Suprapubic skin (tissue), 4 donors: ENCODE measurements around the gene USP10.

Experiments used
- EP300 ChIP-seq: sonication (generic); formaldehyde crosslinking; IDR thresholded peaks from one replicate; pipeline ENCODE4 v1.6.1; 2017; ENCODE audit warnings: antibody characterized with exemption
- POLR2A ChIP-seq, 2 donors: fragments of 450-650 bp; IDR thresholded peaks; one replicate each; pipeline ENCODE4 v1.6.1; 2017; ENCODE audit warnings: antibody characterized with exemption in 2 of 2, mild to moderate bottlenecking in 2 of 2, moderate library complexity in 2 of 2
- POLR2AphosphoS5 ChIP-seq, 3 donors: sonication (generic); formaldehyde crosslinking; IDR thresholded peaks; one replicate each; pipeline ENCODE4 v1.6.1; 2017; ENCODE audit warnings: antibody characterized with exemption in 3 of 3
- TF ChIP-seq, protein P1 (sequence below), 2 donors: fragments of 200-600 bp in 1 of 2; fragments of 450-650 bp in 1 of 2; sonication (generic) in 1 of 2; IDR thresholded peaks; one replicate each; pipeline ENCODE4 v1.5.1; 2016 to 2019; ENCODE audit warnings: antibody characterized with exemption in 2 of 2, mild to moderate bottlenecking in 1 of 2, moderate library complexity in 1 of 2

DNA sequence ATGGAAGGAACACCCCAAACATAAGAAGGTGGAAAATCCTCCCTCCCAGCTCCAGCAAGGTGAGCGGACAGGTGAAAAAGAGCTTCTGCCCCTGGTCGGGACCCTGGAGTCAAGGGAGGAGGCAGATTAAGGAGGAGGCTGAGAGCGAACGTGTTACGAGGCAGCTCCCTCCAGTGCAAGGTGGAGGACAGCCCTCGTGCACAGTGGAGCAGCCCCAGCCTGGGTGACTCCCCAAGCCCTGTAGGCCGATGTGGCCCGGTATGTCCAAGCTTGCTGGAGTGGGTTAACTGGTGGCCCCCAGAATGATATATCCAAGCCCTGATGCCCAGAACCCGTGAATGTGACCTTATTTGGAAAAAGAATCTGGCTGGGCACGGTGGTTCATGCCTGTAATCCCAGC lies 104.5 kb downstream of the USP10 start:
- TF ChIP-seq, protein P1, sequence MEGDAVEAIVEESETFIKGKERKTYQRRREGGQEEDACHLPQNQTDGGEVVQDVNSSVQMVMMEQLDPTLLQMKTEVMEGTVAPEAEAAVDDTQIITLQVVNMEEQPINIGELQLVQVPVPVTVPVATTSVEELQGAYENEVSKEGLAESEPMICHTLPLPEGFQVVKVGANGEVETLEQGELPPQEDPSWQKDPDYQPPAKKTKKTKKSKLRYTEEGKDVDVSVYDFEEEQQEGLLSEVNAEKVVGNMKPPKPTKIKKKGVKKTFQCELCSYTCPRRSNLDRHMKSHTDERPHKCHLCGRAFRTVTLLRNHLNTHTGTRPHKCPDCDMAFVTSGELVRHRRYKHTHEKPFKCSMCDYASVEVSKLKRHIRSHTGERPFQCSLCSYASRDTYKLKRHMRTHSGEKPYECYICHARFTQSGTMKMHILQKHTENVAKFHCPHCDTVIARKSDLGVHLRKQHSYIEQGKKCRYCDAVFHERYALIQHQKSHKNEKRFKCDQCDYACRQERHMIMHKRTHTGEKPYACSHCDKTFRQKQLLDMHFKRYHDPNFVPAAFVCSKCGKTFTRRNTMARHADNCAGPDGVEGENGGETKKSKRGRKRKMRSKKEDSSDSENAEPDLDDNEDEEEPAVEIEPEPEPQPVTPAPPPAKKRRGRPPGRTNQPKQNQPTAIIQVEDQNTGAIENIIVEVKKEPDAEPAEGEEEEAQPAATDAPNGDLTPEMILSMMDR (IDR thresholded peaks at IDR 0.05): no peak
- no peak for TF ChIP-seq POLR2AphosphoS5 (IDR thresholded peaks at IDR 0.05)
- TF ChIP-seq POLR2A (IDR thresholded peaks at IDR 0.05): no peak
- no peak for TF ChIP-seq EP300
